Mammary epithelial cell (primary cell): ENCODE results near the gene RGS9BP.

Experiments used
- CTCF ChIP-seq, 2 donors: IDR thresholded peaks in 1 of 2; conservative IDR thresholded peaks in 1 of 2; 2 replicates each; pipeline ENCODE4 v1.5.1; 2011 to 2012; ENCODE audit warnings: inconsistent platforms in 2 of 2, low read length in 2 of 2, mild to moderate bottlenecking in 2 of 2, control low read depth in 1 of 2, low read depth in 1 of 2; ENCODE audit not compliant: insufficient read depth in 1 of 2; ENCODE audit errors: extremely low read depth in 1 of 2
- EZH2 ChIP-seq: IDR thresholded peaks from 2 replicates; pipeline ENCODE4 v1.6.1; 2012; ENCODE audit warnings: low read length, inconsistent platforms, borderline replicate concordance

DNA sequence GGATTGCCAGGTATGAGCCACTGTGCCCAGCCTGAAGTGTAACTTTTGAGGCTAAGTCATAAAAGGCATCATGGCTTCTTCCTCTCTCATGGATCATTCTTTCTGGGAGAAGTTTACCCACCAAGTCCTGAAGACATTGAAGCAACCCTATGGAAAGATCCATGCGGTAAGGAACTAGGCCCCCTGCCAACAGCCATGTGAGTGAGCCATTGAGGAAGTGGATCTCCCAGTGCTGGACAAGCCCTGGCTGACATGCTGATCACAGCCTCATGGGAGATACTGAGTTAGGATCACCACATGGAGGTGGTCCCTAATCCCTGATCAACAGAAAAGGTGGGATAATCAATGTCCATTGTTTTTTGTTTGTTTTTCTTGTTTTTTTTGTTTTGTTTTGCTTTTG is 12.7 kb downstream of the RGS9BP start:
- no peak for TF ChIP-seq CTCF (conservative IDR thresholded peaks at IDR 0.05 in 1 of 2, IDR thresholded peaks at IDR 0.05 in 1 of 2; ENCODE audit: extremely low read depth in 1 of 2, insufficient read depth in 1 of 2, low read depth in 1 of 2, low read length in 2 of 2)
- TF ChIP-seq EZH2 = no peak
